Body of pancreas (tissue), 4 donors: ENCODE measurements around the gene TMEM167B. TPM values are rescaled to one million over a fixed set of nuclear protein-coding genes. Genes with fewer than 3 reads are reported as not detected.
"Not testable (repeated sequence)": the region's sequence is repeated elsewhere in the genome, so short reads cannot be mapped to it uniquely, and the experiment has no call there.

Experiments
- ATAC-seq: fragments of 150-250 bp; one replicate; pipeline ENCODE4 v1.9.1; 2016
- DNase-seq, 4 donors: peaks; one replicate each; pipeline ENCODE4 v3.0.0-alpha.2; 2019
- H3K27ac ChIP-seq, 4 donors: fragments of 200-600 bp; sonication (generic); 1 replicate in 3 of 4; 2 replicates in 1 of 4; pipeline versions ENCODE4 v1.5.1 to v1.6.1; 2016 to 2019; ENCODE audit warnings: mild to moderate bottlenecking in 1 of 4, mixed read lengths in 1 of 4, moderate library complexity in 1 of 4
- H3K27me3 ChIP-seq, 2 donors: fragments of 200-600 bp; sonication (generic); one replicate each; pipeline ENCODE4 v1.6.0; 2016; ENCODE audit warnings: mild to moderate bottlenecking in 1 of 2
- H3K36me3 ChIP-seq, 2 donors: fragments of 200-600 bp; sonication (generic); replicated peaks in 1 of 2; 2 replicates each; pipeline ENCODE4 v1.5.1; 2016; ENCODE audit warnings: low read depth in 2 of 2; ENCODE audit not compliant: insufficient read depth in 1 of 2
- H3K4me1 ChIP-seq: fragments of 200-600 bp; sonication (generic); one replicate; pipeline ENCODE4 v1.6.0; 2016
- H3K4me3 ChIP-seq, 2 donors: fragments of 200-600 bp; sonication (generic); 1 replicate in 1 of 2; 2 replicates in 1 of 2; pipeline ENCODE4 v1.5.1; 2016 to 2019
- H3K9me3 ChIP-seq, 3 donors: fragments of 200-600 bp; sonication (generic); 1 replicate in 2 of 3; 2 replicates in 1 of 3; pipeline ENCODE4 v1.5.1; 2016
- POLR2A ChIP-seq, 3 donors: fragments of 450-650 bp; IDR thresholded peaks; one replicate each; pipeline ENCODE4 v1.6.1; 2016; ENCODE audit warnings: antibody characterized with exemption in 3 of 3, mild to moderate bottlenecking in 2 of 3
- WGBS, 2 donors: methylation state at CpG; one replicate each; pipeline ENCODE4 v1.1.5; 2017; 5-methylcytosine and 5-hydroxymethylcytosine counted together
- intact Hi-C: fragments of 100-400 bp; cut with DNase I; formaldehyde crosslinking; loops from one replicate; pipeline ENCODE4 v1.15.1; 2023
- small RNA-seq: library from RNA; depleted of rRNA; stranded (forward); fragments of <200 nt; gene quantifications from one replicate; pipeline ENCODE3, GENCODE V24; 2016
- total RNA-seq, 2 donors: library from RNA; depleted of rRNA; stranded (reverse); fragments of >200 nt; gene quantifications; one replicate each; pipeline ENCODE4 v1.1.0, GENCODE V29; 2016
- TF ChIP-seq, protein P1 (sequence below), 7 experiments: fragments of 450-650 bp in 4 of 7; fragments of 200-600 bp in 3 of 7; sonication (generic) in 3 of 7; IDR thresholded peaks; one replicate each; pipeline ENCODE4 v1.5.1; 2016 to 2019; ENCODE audit warnings: antibody characterized with exemption in 7 of 7

Gene TMEM167B
- total RNA-seq, 2 donors from 2014 or later, result 5.3 to 12.7 TPM

DNA sequence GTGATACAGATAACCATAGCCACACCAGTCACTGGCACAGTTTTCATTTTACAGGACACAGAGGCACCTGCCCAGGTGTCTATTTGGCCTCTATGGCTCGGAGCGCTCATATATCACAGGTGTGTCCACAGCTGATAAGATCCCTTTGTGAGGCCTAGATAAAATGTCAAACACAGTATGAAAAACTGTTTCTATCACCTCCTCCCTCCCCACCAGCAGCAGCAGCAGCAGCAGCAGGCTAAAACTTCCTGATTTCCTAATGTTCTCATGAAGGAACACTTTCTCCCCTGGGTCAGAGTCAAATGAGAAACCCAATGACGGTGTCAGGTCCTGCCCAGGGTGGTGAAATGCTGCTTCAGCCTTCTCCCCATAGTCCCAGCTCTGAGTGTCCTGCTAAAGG lies 47.8 kb downstream of the TMEM167B start:
- H3K27ac ChIP-seq, result peak overlapping the region; percentile 39 to 96 (median 86)
- intact Hi-C loops, result no loop called here
- no peaks in the 10 kb centered on the region for H3K36me3 ChIP-seq
- H3K4me1 ChIP-seq, result peaks cover 66% of the 10 kb centered on the region
- DNase-seq (peak; percentile 32 to 69 (median 42)), ATAC-seq (peak; percentile 49)
- no peak overlapping the region for H3K4me3 ChIP-seq
- WGBS, 2 donors, result 14 to 27% methylated on average over 3 of the region's 3 CpGs
- no peaks in the 10 kb centered on the region for H3K9me3 ChIP-seq
- no peaks in the 10 kb centered on the region for H3K27me3 ChIP-seq
- TF ChIP-seq, protein P1, sequence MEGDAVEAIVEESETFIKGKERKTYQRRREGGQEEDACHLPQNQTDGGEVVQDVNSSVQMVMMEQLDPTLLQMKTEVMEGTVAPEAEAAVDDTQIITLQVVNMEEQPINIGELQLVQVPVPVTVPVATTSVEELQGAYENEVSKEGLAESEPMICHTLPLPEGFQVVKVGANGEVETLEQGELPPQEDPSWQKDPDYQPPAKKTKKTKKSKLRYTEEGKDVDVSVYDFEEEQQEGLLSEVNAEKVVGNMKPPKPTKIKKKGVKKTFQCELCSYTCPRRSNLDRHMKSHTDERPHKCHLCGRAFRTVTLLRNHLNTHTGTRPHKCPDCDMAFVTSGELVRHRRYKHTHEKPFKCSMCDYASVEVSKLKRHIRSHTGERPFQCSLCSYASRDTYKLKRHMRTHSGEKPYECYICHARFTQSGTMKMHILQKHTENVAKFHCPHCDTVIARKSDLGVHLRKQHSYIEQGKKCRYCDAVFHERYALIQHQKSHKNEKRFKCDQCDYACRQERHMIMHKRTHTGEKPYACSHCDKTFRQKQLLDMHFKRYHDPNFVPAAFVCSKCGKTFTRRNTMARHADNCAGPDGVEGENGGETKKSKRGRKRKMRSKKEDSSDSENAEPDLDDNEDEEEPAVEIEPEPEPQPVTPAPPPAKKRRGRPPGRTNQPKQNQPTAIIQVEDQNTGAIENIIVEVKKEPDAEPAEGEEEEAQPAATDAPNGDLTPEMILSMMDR (IDR thresholded peaks at IDR 0.05), result no peak
- TF ChIP-seq POLR2A (IDR thresholded peaks at IDR 0.05), result peak in 2 of 3 donors; percentile 21 to 28

GRCh38 chr1:109140392-109140791 lies 49.8 kb downstream of the TMEM167B start:
- WGBS, 2 donors, result 58 to 74% methylated on average over 3 of the region's 3 CpGs
- Histone ChIP-seq H3K4me3 (no peak overlapping the region), H3K27ac (peak overlapping the region in 2 of 4 donors; percentile 29 to 96), H3K36me3 (no peaks in the 10 kb centered on the region), H3K4me1 (peaks cover 45% of the 10 kb centered on the region), H3K27me3 (no peaks in the 10 kb centered on the region), H3K9me3 (no peaks in the 10 kb centered on the region)
- no peak for TF ChIP-seq POLR2A (IDR thresholded peaks at IDR 0.05)
- TF ChIP-seq, protein P1 (IDR thresholded peaks at IDR 0.05), result no peak
- no peak for ATAC-seq
- no peak for DNase-seq
- intact Hi-C loops, result loop anchor here (5.0 kb wide), 1 partner anchor 47 kb away; no protein-coding TSS in a partner anchor

GRCh38 chr1:109142260-109142659 lies 51.7 kb downstream of the TMEM167B start:
- no peak overlapping the region for H3K27ac ChIP-seq
- DNase-seq, result no peak
- ATAC-seq, result no peak
- no peak for TF ChIP-seq POLR2A (IDR thresholded peaks at IDR 0.05)
- TF ChIP-seq, protein P1 (IDR thresholded peaks at IDR 0.05), result no peak
- no peak overlapping the region for H3K4me3 ChIP-seq
- H3K9me3 ChIP-seq, result no peaks in the 10 kb centered on the region
- peaks cover 42% of the 10 kb centered on the region for H3K4me1 ChIP-seq
- no peaks in the 10 kb centered on the region for H3K27me3 ChIP-seq
- intact Hi-C loops, result loop anchor here (5.0 kb wide), 1 partner anchor 45 kb away; no protein-coding TSS in a partner anchor
- 74 to 75% methylated on average over 5 of the region's 5 CpGs for WGBS, 2 donors
- no peaks in the 10 kb centered on the region for H3K36me3 ChIP-seq

DNA sequence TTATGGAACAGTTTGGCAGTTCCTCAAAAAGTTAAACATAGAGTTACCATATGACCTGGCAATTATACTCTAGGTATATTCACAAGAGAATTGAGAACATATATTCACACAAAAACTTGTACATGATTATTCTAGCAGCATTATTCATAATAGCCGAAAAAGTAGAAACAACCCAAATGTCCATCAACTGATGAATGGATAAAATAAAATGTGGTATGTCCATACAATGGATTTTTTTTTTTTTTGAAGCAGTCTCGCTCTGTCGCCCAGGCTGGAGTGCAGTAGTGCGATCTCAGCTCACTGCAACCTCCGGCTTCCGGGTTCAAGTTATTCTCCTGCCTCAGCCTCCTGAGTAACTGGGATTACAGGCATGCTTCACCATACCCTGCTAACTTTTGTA lies 52.2 kb downstream of the TMEM167B start:
- WGBS, 2 donors, result 90 to 98% methylated on average over 6 of the region's 6 CpGs
- not testable (repeated sequence) for H3K27me3 ChIP-seq, H3K9me3 ChIP-seq, H3K36me3 ChIP-seq, H3K27ac ChIP-seq, DNase-seq, H3K4me3 ChIP-seq, ATAC-seq
- intact Hi-C loops, result loop anchor here (5.0 kb wide), 1 partner anchor 45 kb away; no protein-coding TSS in a partner anchor
- H3K4me1 ChIP-seq, result peaks cover 40% of the 10 kb centered on the region

Small RNA genes lying within 50 kb of the gene (small RNA-seq; reads per million reads assigned to genes)
- not detected for gene AL356488.2

Other genes with a start within 250 kb of the TMEM167B start
- gene AKNAD1, start 233.7 kb upstream of the TMEM167B start, total RNA-seq, result not detected
- 1 to 10 TPM; 1.6 to 2.3 TPM for gene GPSM2, start 213.8 kb upstream of the TMEM167B start, total RNA-seq
- 10 to 100 TPM; 16.2 to 17.6 TPM for gene CLCC1, start 127.3 kb upstream of the TMEM167B start, total RNA-seq
- gene WDR47, start 48.7 kb upstream of the TMEM167B start, total RNA-seq, result 1 to 10 TPM; 5.6 to 7.3 TPM
- 10 to 100 TPM in 1 of 2 donors, 1 to 10 TPM in 1; 5.9 to 18.4 TPM for gene TAF13, start 14.8 kb upstream of the TMEM167B start, total RNA-seq
- gene ELAPOR1, start 23.4 kb downstream of the TMEM167B start, total RNA-seq, result 100 to 1,000 TPM in 1 of 2 donors, 10 to 100 TPM in 1; 84.7 to 135 TPM
- 100 to 1,000 TPM in 1 of 2 donors, 10 to 100 TPM in 1; 65.3 to 123 TPM for gene SARS1, start 123.2 kb downstream of the TMEM167B start, total RNA-seq
- gene CELSR2, start 158.8 kb downstream of the TMEM167B start, total RNA-seq, result 1 to 10 TPM; 7.3 to 7.5 TPM
- 1 to 10 TPM in 1 of 2 donors, not detected in 1; 1.8 TPM for gene PSRC1, start 192.4 kb downstream of the TMEM167B start, total RNA-seq
- not detected for gene MYBPHL, start 216.2 kb downstream of the TMEM167B start, total RNA-seq